Gastroesophageal sphincter (tissue), 4 donors: ENCODE measurements around the gene SMCO2. TPM values are rescaled to one million over a fixed set of nuclear protein-coding genes. Genes with fewer than 3 reads are reported as not detected.

Source experiments
- ATAC-seq: fragments of 150-250 bp; one replicate; pipeline ENCODE4 v1.9.1; 2016; ENCODE audit warnings: mild to moderate bottlenecking, moderate library complexity
- H3K27ac ChIP-seq, 4 donors: fragments of 200-600 bp; sonication (generic) in 3 of 4; 1 replicate in 3 of 4; 2 replicates in 1 of 4; pipeline ENCODE4 v1.5.1; 2016 to 2019
- H3K27me3 ChIP-seq: fragments of 200-600 bp; sonication (generic); one replicate; pipeline ENCODE4 v1.5.1; 2019
- H3K36me3 ChIP-seq, 2 donors: fragments of 200-600 bp; sonication (generic); one replicate each; pipeline ENCODE4 v1.5.1; 2019; ENCODE audit warnings: control low read depth in 1 of 2
- H3K4me1 ChIP-seq, 3 donors: fragments of 200-600 bp; sonication (generic); 1 replicate in 2 of 3; 2 replicates in 1 of 3; pipeline ENCODE4 v1.5.1; 2016 to 2019; ENCODE audit warnings: control low read depth in 2 of 3
- H3K4me3 ChIP-seq, 2 donors: fragments of 200-600 bp; sonication (generic); one replicate each; pipeline ENCODE4 v1.5.1; 2019; ENCODE audit warnings: mild to moderate bottlenecking in 1 of 2, moderate library complexity in 1 of 2
- H3K9me3 ChIP-seq, 3 donors: fragments of 200-600 bp; sonication (generic); one replicate each; pipeline ENCODE4 v1.5.1; 2017 to 2019; ENCODE audit warnings: control low read depth in 2 of 3
- EP300 ChIP-seq: sonication (generic); formaldehyde crosslinking; IDR thresholded peaks from one replicate; pipeline ENCODE4 v1.6.1; 2017; ENCODE audit warnings: antibody characterized with exemption, mild to moderate bottlenecking
- POLR2A ChIP-seq, 2 donors: fragments of 450-650 bp; IDR thresholded peaks; one replicate each; pipeline ENCODE4 v1.6.1; 2017; ENCODE audit warnings: antibody characterized with exemption in 2 of 2, mild to moderate bottlenecking in 2 of 2, moderate library complexity in 1 of 2
- POLR2AphosphoS5 ChIP-seq: sonication (generic); formaldehyde crosslinking; IDR thresholded peaks from one replicate; pipeline ENCODE4 v1.6.1; 2017; ENCODE audit warnings: antibody characterized with exemption
- WGBS, 2 donors: methylation state at CpG; one replicate each; pipeline ENCODE4 v1.1.5; 2018; ENCODE audit warnings: low coverage in 1 of 2; 5-methylcytosine and 5-hydroxymethylcytosine counted together
- total RNA-seq, 4 donors: library from RNA; depleted of rRNA; stranded (reverse); fragments of >200 nt; gene quantifications; one replicate each; pipeline ENCODE4 v1.1.0, GENCODE V29; 2016
- TF ChIP-seq, protein P1 (sequence below), 4 experiments: fragments of 200-600 bp in 2 of 4; fragments of 450-650 bp in 2 of 4; sonication (generic) in 1 of 4; IDR thresholded peaks; one replicate each; pipeline ENCODE4 v1.5.1; 2017 to 2019; ENCODE audit warnings: antibody characterized with exemption in 4 of 4, mild to moderate bottlenecking in 2 of 4, moderate library complexity in 2 of 4

The SMCO2 gene
- total RNA-seq, 4 donors from 2014 or later: not detected

DNA sequence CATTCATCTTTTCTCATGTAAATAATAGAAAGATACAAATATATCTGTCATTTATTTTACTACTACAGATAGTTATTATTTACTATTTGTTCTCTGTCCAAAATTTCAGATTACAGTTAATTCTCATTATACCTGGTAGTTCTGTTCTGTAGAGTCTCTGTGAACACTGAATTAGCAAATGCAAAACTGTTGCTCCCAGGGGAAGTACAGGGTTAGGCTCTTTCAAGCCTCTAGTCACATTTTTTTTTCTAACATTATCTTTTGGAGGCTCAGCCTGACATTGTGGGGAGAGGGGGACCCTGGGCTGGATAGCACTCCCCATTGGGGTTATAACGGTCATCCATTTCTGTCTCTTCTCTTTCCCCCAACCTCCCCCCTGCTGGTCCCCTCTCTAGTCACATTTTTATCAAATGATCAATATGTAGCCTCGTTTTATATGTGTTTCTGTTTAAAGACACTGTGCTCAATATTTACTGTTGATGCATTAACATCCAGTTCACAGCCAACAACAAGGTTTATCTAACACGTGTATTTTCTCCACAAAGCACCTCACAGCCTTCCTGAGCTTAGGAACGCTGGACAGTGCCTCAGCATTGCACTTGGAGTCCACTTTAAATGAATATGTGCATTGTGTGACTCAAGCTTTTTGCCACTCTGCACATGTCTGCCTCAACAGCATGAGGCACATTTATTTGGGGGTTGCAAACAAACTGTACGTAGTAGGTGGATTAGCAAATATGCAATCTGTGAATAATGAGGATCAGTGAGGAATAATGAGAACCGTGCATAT, 4.7 kb downstream of the SMCO2 start:
- ATAC-seq: no peak
- 50 to 71% methylated on average over 2 to 6 of the region's 6 CpGs for WGBS, 2 donors
- Histone ChIP-seq H3K27me3 (no peaks in the 10 kb centered on the region), H3K4me1 (no peaks in the 10 kb centered on the region), H3K4me3 (no peak overlapping the region), H3K27ac (no peak overlapping the region), H3K36me3 (no peaks in the 10 kb centered on the region), H3K9me3 (peaks cover 0 to 2% (median 0%) of the 10 kb centered on the region in 3 donors)
- TF ChIP-seq, protein P1, sequence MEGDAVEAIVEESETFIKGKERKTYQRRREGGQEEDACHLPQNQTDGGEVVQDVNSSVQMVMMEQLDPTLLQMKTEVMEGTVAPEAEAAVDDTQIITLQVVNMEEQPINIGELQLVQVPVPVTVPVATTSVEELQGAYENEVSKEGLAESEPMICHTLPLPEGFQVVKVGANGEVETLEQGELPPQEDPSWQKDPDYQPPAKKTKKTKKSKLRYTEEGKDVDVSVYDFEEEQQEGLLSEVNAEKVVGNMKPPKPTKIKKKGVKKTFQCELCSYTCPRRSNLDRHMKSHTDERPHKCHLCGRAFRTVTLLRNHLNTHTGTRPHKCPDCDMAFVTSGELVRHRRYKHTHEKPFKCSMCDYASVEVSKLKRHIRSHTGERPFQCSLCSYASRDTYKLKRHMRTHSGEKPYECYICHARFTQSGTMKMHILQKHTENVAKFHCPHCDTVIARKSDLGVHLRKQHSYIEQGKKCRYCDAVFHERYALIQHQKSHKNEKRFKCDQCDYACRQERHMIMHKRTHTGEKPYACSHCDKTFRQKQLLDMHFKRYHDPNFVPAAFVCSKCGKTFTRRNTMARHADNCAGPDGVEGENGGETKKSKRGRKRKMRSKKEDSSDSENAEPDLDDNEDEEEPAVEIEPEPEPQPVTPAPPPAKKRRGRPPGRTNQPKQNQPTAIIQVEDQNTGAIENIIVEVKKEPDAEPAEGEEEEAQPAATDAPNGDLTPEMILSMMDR (IDR thresholded peaks at IDR 0.05): no peak
- no peak for TF ChIP-seq POLR2AphosphoS5
- no peak for TF ChIP-seq EP300

DNA sequence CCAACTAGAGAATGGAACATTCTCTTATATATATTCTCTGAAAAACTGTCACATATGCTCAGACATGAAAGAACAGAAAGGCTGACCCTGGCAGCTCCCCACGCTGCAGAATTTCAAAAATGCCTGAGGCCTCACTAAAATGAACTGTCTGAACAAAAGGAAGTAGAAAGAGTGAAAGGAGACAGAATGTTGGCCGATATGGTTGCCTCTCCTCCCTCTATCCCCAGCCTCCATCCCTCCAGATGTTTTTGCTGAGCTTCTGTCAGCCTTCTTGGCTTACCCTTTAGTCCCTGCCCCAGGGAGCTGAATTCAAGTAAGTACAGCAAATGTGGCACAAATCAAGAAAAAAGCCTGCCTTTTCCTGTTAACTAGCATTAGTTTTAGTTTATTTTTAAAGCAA, 6.9 kb downstream of the SMCO2 start:
- Histone ChIP-seq H3K9me3 (no peaks in the 10 kb centered on the region), H3K4me3 (no peak overlapping the region), H3K4me1 (no peaks in the 10 kb centered on the region), H3K27ac (no peak overlapping the region), H3K36me3 (no peaks in the 10 kb centered on the region), H3K27me3 (no peaks in the 10 kb centered on the region)
- 20 to 55% methylated on average over 1 to 2 of the region's 2 CpGs for WGBS, 2 donors
- TF ChIP-seq POLR2AphosphoS5 (no peak), POLR2A (IDR thresholded peaks at IDR 0.05) (no peak), EP300 (no peak)
- TF ChIP-seq, protein P1 (IDR thresholded peaks at IDR 0.05): no peak
- no peak for ATAC-seq

DNA sequence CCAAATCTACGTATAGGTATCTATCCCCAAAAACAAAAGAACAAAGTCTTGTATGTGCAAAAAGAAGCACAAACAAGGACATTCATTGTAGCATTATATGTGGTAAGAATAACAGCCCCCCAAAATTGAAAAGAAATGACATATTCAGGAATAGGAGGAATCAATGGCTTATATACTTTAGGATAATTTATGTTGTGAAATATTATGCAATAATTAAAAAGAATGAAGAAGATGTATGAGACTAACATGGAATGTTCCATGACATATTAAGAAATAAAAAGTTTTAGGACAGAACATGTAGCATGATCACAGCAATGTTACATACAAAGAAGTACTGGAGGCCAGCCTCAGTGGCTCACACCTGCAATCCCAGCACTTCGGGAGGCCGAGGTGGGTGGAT, 9.1 kb downstream of the SMCO2 start:
- no peaks in the 10 kb centered on the region for H3K36me3 ChIP-seq
- WGBS, 2 donors: 94 to 100% methylated on average over 3 of the region's 3 CpGs
- no peak overlapping the region for H3K27ac ChIP-seq
- no peak overlapping the region for H3K4me3 ChIP-seq
- TF ChIP-seq, protein P1 (IDR thresholded peaks at IDR 0.05): no peak
- TF ChIP-seq POLR2A (IDR thresholded peaks at IDR 0.05): no peak
- no peak for TF ChIP-seq POLR2AphosphoS5
- no peak for TF ChIP-seq EP300
- H3K9me3 ChIP-seq: no peaks in the 10 kb centered on the region
- ATAC-seq: no peak
- no peaks in the 10 kb centered on the region for H3K4me1 ChIP-seq
- H3K27me3 ChIP-seq: no peaks in the 10 kb centered on the region

DNA sequence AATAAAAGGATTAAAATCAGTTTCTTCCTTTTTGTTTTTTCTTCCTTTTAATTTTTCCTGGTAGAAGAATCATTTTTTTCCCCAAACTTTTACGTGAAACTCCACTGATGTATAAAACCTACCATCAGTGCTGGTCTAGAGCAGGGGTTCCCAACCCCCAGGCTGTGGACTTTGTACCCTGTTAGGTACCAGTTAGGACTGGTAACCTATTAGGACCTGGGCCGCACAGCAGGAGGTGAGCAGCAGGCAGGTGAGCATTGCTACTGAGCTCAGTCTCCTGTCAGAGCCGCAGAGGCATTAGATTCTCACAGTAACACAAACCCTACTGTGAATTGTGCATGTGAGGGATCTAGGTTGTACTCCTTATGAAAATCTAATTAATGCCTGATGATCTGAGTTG, 10.1 kb downstream of the SMCO2 start:
- no peak overlapping the region for H3K27ac ChIP-seq
- no peaks in the 10 kb centered on the region for H3K27me3 ChIP-seq
- no peak for ATAC-seq
- H3K4me1 ChIP-seq: no peaks in the 10 kb centered on the region
- no peaks in the 10 kb centered on the region for H3K36me3 ChIP-seq
- WGBS, 2 donors: 71 to 100% methylated on average over 1 of the region's 3 CpGs
- no peaks in the 10 kb centered on the region for H3K9me3 ChIP-seq
- no peak overlapping the region for H3K4me3 ChIP-seq
- TF ChIP-seq POLR2A (IDR thresholded peaks at IDR 0.05) (no peak), EP300 (no peak), POLR2AphosphoS5 (no peak)
- TF ChIP-seq, protein P1 (IDR thresholded peaks at IDR 0.05): no peak

DNA sequence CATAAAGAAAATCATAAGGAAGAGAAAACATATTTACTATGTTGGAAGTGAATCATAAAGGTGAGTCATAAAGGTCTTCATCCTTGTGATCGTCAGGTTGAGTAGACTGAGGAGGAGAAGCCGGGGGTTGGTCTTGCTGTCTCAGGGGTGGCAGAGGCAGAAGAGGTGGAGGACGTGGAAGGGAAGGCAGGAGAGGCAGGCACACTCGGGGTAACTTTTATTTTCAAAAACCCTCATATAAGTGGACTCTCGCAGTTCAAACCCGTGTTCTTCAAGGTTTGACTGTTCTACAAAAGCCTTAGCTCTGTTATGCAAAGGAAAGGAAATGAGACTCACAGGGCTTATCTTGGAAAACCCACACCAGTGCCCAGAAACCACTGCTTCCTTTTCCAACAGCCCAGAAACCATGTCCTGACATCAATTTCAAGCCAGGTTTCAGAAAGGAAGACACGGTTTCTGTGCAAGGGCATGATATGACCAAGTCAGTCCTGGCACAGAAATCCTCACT, 14.0 kb downstream of the SMCO2 start:
- peaks cover 0 to 8% (median 0%) of the 10 kb centered on the region in 3 donors for H3K4me1 ChIP-seq
- H3K27me3 ChIP-seq: no peaks in the 10 kb centered on the region
- no peak overlapping the region for H3K27ac ChIP-seq
- H3K36me3 ChIP-seq: no peaks in the 10 kb centered on the region
- no peak overlapping the region for H3K4me3 ChIP-seq
- 62 to 87% methylated on average over 7 of the region's 7 CpGs for whole genome bisulfite sequencing, 2 donors
- TF ChIP-seq POLR2AphosphoS5 (no peak), POLR2A (IDR thresholded peaks at IDR 0.05) (no peak), EP300 (no peak)
- TF ChIP-seq, protein P1 (IDR thresholded peaks at IDR 0.05): no peak
- no peak for ATAC-seq
- H3K9me3 ChIP-seq: no peaks in the 10 kb centered on the region
